CD4-positive, alpha-beta T cell treated with Interleukin-2 at 100 ng/mL for 4 hours (primary cell): Measurements from ENCODE around the gene FRMD5.
"Not testable (repeated sequence)": the region's sequence is repeated elsewhere in the genome, so short reads cannot be mapped to it uniquely, and the experiment has no call there.

Experiments
- DNase-seq: peaks from one replicate; pipeline ENCODE4 v3.0.0-alpha.2; 2020; ENCODE audit warnings: low spot score

Gene FRMD5

GRCh38 chr15:44029940-44030568 lies 165.0 kb downstream of the FRMD5 start:
- DNase-seq: no peak

GRCh38 chr15:44029003-44029402 lies 166.1 kb downstream of the FRMD5 start:
- DNase-seq: no peak

- DNase-seq: no peak
Observed at GRCh38 chr15:44028349-44028748, 166.7 kb downstream of the FRMD5 start.

GRCh38 chr15:44024155-44024554 lies 170.9 kb downstream of the FRMD5 start:
- DNase-seq: no peak

- no peak for DNase-seq
Observed at GRCh38 chr15:44023176-44023575, 171.9 kb downstream of the FRMD5 start.

GRCh38 chr15:44018151-44018550 lies 176.9 kb downstream of the FRMD5 start:
- no peak for DNase-seq

- no peak for DNase-seq
Observed at GRCh38 chr15:44015545-44016305, 179.3 kb downstream of the FRMD5 start.

GRCh38 chr15:44011238-44011854 lies 183.7 kb downstream of the FRMD5 start:
- DNase-seq: no peak

GRCh38 chr15:44010089-44010488 lies 185.0 kb downstream of the FRMD5 start:
- DNase-seq: no peak

- no peak for DNase-seq
Observed at GRCh38 chr15:44009038-44009437, 186.0 kb downstream of the FRMD5 start.

GRCh38 chr15:44000248-44000647 lies 194.8 kb downstream of the FRMD5 start:
- DNase-seq: not testable (repeated sequence)

- DNase-seq: no peak
Observed at GRCh38 chr15:43998607-43999006, 196.5 kb downstream of the FRMD5 start.

- DNase-seq: no peak
Observed at GRCh38 chr15:43991206-43991605, 203.9 kb downstream of the FRMD5 start.

GRCh38 chr15:43989938-43990337 lies 205.1 kb downstream of the FRMD5 start:
- no peak for DNase-seq

- no peak for DNase-seq
Observed at GRCh38 chr15:43988900-43989299, 206.2 kb downstream of the FRMD5 start.

GRCh38 chr15:43987924-43988323 lies 207.1 kb downstream of the FRMD5 start:
- DNase-seq: no peak

- no peak for DNase-seq
Observed at GRCh38 chr15:43985976-43986680, 208.9 kb downstream of the FRMD5 start.

GRCh38 chr15:43981576-43981975 lies 213.5 kb downstream of the FRMD5 start:
- DNase-seq: no peak

GRCh38 chr15:43977072-43977884 lies 217.8 kb downstream of the FRMD5 start:
- DNase-seq: peak; percentile 16

- DNase-seq: no peak
Observed at GRCh38 chr15:43975770-43976169, 219.3 kb downstream of the FRMD5 start.

GRCh38 chr15:43975326-43975725 lies 219.7 kb downstream of the FRMD5 start:
- no peak for DNase-seq

GRCh38 chr15:43974852-43975251 lies 220.2 kb downstream of the FRMD5 start:
- no peak for DNase-seq
